Measurements from ENCODE around the gene TTF2.

Gene TTF2

DNA sequence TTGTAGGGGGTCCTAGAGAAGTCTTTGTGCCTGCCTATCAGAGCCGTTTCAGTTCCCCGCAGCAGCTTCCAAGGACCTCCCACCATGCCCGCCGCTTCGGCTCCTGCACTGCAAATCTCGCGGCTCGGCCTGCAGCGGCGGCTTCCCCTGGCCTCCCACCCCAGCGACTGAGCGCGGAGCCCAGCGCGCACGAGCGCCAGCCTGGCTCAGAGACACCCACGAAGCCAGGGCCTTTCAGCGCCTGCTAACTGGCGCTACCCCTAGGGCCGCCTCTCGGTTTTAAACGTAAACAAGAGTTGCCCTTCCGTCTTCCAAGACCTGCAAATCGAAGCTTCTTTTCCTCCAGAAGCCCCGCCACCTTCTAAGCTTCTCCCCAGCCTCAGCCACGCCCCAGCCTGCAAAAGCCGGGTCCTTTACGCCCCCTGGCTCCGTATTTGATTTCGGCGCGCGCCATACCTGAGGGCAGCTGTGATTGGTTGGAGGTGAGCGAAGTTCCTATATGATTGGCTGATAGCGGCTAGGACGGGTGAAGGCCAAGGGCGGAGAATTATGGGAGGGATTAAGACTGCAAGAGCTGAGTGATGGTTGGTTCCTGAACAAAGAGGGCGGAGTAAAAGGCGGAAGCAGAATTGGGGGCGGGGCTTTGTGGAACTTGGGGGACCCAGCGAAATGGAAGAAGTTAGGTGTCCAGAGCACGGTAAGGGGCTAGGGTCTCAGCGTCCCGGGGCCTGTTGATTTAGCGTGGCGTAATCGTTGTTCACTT is at the start of gene TTF2:
TTF2 (plus strand) TSS at position 649 of the 763 bp plus-strand sequence; CDS start at position 670, 21 bp downstream.
- DNase-seq (ENCODE audit: low read depth, low spot score) = peak; percentile 100

DNA sequence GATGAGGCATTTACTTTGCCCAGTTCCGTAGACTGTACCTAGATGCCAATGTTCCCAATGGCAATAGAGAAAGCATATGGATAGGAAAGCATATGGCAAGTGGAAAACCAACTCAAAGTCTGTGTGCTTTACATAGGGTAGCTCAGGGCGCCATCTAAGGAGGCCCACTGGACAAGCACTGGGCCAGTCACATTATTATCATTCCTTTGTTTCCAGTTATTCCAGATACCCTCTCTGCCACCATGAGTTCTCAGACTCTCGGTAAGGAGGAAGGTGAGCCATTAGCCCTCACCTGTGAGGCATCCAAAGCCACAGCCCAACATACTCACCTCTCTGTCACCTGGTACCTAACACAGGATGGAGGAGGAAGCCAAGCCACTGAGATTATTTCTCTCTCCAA is 48.8 kb upstream of the TTF2 start:
- DNase-seq (ENCODE audit: low read depth, low spot score) = no peak

DNA sequence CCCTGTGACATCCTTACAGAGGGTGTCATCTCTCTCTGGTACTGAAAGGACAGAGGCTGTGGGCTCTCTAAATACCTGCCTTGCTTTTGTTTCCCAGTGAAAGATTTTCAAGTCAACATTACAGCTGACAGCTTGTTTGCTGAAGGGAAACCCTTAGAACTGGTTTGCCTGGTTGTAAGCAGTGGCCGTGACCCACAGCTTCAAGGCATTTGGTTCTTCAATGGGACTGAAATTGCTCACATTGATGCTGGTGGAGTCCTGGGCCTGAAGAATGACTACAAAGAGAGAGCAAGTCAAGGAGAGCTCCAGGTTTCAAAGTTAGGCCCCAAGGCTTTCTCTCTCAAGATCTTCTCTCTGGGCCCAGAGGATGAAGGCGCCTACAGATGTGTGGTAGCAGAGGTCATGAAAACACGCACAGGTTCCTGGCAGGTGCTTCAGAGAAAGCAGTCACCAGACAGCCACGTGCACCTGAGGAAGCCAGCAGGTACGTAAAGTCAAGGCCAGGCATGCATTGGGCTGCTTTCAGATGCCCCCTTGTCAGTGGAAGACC is 46.7 kb upstream of the TTF2 start:
- peak; percentile 80 for DNase-seq (ENCODE audit: low read depth, low spot score)

DNA sequence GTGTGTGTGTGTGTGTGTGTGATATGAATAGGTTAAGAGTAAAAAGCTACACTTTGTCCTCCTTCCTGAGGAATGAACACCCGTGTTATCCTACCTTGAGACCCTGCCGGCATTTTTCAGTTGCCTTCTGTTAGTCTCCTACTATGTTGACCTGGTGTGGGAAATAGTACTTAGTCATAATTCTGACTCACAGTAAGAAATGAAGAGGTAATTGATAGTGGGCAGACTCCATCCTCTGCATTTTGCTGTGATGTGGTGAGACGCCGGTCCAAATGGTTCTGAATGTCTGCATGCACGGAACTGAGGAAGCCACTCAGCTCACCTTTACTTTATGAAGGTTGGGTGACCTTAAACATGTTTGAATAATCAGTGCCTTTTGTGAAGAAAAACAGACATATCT is 45.9 kb upstream of the TTF2 start:
- no peak for DNase-seq (ENCODE audit: low read depth, low spot score)

DNA sequence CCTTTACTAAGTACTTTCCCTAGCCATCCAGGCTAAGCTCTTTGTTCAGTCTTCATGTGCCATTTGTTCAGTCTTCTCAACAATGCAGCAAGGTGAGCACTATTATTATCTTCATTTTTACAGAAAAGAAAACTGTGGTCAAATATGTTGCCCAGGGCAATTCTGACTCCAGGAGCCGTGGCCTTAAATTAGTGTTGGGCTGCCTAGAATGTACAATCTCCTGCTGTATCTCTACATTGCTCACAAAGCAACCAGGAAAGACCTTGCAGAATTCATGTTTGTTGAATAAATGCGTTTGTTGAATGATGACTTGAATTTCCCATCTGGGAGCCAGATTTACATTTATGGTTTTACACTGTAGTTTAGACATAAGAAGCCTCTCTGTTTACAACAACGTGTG is 44.4 kb upstream of the TTF2 start:
- DNase-seq (ENCODE audit: low read depth, low spot score) = no peak

DNA sequence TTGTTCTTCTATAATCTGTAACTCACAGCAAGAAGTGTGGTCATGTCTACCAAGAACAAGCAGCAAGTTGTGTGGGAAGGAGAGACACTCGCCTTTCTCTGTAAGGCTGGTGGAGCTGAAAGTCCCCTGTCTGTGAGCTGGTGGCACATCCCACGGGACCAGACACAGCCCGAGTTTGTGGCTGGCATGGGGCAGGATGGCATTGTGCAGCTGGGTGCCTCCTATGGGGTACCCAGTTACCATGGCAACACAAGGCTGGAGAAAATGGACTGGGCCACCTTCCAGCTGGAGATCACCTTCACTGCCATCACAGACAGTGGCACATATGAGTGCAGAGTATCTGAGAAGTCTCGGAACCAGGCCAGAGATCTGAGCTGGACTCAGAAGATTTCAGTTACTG is 43.1 kb upstream of the TTF2 start:
- no peak for DNase-seq (ENCODE audit: low read depth, low spot score)

DNA sequence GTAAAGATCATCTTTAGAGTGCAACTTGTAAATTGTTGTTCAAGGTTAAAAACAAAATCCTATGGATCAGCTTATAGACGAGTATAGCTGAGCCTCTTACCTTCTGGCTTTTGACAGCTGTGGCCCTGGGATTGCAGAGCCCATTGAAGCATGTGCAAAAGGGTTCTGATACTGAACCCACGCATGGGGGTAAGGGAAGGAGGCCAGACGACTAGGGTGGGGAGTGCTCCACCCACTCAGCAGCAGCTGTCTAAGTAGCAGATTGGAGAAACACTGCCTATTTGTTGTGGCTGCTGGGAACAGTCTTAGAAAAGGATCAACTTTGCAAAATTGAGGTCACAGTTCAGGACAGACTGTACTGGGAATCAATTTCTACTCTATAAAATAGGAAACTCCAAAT is 42.5 kb upstream of the TTF2 start:
- DNase-seq (ENCODE audit: low read depth, low spot score) = no peak

DNA sequence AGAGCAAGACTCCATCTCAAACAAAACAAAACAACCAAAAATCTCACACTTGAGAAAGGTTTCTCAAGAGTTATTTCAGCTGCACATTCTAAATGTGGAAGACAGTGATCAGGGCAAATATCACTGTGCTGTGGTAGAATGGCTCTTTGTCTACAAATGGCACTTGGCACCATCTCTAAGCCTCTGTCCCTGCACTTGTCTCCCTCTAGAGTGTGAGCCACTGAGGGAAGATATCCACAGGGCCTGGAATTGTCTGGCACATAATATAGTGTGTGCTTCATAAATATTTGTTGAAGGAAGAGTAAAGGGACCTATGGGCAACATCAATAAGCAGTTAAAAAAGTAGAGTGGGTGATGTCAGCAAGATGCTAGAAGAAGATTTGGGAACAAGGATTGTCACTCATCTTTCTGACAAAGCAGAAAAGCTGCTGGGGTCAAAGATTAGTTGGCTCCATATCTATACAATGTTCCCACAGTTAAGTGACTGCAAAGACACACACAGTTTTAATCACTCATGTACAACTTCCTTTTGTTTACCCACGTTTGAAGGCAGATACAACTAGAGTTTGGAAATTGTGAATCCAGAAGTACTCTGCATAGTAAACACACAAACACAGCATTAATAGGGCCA is 39.5 kb upstream of the TTF2 start:
- DNase-seq (ENCODE audit: low read depth, low spot score) = no peak

DNA sequence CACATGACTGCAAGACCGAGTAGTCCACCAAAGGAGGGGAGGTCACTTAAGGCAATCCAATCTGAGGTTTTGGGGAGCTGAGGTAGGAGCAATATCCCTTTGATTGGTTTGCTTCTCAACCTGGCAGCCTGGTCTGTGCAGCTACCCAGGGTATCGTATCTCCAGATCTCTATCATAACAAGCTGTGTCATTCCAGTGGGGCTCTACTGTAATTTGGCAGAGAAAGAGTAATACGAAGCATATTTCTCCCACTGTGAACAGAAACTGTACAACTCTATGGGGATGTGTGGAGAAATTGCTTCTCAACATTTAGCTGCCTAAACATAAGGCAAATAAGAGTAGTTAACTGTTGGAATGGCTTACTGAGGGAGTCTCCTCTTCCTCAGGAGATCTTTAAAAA is 38.0 kb upstream of the TTF2 start:
- DNase-seq (ENCODE audit: low read depth, low spot score) = no peak

DNA sequence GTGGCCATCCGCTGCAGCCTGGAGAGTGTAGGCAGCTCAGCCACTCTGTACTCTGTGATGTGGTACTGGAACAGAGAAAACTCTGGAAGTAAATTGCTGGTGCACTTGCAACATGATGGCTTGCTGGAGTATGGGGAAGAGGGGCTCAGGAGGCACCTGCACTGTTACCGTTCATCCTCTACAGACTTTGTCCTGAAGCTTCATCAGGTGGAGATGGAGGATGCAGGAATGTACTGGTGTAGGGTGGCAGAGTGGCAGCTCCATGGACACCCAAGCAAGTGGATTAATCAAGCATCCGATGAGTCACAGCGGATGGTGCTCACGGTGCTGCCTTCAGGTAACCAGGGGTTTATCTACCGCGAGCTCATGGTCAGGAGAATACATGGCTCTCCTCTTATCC is 34.6 kb upstream of the TTF2 start:
- DNase-seq (ENCODE audit: low read depth, low spot score) = no peak

DNA sequence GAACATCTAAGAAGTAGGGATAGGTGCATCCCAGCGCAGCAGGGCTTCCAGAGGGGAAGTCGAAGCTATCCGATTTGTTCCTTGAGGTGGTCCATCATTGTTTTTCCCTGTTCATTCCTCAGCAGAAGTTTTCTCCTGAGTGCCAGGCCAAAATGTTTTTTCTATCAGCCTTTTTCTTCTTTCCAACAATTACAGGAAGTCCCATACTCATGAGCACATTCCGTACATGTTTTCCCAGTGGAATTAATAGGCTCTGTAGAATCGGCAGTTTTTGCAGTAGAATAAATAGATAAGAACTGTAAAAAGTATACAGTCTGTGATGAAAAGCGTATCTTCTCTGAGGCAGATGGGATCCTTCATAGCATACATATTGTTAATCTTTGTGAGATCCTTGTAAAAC is 33.8 kb upstream of the TTF2 start:
- DNase-seq (ENCODE audit: low read depth, low spot score) = no peak

DNA sequence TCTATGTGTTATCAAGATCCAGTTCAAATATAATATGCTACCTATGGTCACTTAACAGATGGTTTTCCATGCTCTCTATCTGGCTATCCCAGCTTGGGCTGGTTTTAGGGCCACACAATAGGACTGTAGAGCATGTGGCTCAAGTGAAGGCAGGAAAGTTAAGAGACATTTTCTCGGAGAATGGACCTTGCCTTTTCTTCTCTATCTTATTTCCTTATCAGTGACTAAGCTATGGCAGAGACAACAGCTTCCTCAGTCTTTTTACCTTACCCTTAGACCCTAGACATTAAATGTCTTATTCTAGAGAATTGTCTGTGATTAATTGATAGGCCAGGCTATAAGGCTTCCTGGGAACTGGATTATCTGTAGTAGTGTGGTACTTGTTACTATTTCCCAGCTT is 30.4 kb upstream of the TTF2 start:
- DNase-seq (ENCODE audit: low read depth, low spot score) = no peak

DNA sequence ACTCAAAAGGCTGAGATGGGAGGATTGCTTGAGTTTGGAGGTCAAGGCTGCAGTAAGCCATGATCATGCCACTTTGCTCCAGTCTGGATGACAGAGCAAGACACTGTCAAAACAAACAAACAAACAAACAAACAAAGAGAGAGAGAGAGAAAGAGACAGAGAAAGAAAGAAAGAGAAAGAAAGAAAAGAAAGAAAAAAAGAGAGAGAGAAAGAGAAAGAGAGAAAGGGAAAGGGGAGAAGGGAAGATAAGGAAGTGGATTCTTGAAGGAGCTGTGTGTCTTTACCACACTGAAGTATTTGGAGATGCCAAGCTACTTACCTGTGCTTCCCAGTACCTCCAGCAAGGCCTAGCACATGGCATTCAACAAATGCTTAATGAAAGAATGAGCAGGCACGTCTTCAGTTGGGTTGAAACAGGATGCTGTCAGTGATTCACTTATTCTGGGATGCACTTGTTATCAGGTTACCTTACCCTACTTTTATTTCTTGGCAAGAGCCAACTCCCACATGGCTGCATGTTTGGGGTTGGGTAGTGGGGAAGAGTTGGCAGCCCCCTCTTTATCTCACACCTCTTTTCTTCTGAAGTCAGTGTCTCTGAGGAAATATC is 29.8 kb upstream of the TTF2 start:
- DNase-seq (ENCODE audit: low read depth, low spot score) = no peak

DNA sequence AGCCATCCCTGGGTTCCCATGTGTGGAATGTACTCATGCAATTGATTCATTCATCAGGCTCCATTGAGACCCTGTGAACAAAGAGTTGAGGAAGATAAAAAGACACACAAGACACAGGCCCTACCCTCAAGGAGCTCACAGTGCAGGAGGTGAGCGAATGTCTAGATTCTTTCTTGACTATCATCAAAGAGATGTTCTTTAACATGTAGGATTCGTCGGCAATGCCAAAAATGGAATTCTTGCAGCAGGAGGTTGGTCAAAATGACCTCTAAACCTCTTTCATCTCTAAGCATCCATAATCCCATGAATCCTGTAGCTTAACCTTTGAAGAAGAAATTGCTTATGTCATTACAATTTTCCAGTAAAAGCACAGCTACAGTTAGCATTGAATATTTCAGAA is 27.9 kb upstream of the TTF2 start:
- DNase-seq (ENCODE audit: low read depth, low spot score) = no peak

DNA sequence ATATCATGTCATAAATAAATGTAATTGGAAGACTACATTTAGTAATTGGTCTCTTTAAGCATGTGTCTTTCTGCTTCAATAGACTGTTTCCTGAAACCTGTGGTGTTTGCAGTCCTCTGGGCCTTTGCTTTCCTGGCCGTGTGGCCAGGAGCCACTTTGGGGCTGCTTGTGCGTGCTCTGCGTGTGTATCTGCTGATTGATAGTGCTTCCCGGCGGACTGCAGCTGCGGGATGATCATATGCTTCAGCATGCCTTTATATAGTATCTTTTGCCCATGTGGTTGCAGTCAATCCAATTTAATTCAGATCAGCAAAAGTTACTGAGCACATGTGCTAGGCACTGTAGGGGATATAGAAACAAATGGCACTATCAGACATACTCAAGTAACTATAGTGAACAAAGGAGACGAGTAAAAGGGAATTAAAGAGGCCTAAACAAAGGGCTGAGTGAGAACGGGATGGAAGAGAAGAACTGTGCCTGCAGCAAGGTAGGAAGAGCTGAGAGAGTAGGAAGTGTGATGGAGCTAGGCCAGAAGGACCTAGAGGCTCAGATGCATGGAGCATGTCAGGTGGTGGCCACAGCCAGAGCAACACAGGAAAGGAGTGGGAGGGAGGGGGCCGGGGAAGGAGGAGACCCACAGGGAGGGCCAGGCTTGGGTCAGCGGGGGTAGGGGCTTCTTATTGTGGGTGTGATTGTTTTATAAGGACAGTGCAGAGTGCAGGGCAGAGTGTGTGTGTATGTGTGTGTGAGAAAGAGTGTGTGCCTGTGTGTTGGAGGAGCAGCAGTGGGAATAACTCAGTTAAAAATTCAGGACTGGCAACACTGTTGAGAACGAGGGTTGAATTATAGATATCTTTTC is 27.2 kb upstream of the TTF2 start:
- no peak for DNase-seq (ENCODE audit: low read depth, low spot score)

DNA sequence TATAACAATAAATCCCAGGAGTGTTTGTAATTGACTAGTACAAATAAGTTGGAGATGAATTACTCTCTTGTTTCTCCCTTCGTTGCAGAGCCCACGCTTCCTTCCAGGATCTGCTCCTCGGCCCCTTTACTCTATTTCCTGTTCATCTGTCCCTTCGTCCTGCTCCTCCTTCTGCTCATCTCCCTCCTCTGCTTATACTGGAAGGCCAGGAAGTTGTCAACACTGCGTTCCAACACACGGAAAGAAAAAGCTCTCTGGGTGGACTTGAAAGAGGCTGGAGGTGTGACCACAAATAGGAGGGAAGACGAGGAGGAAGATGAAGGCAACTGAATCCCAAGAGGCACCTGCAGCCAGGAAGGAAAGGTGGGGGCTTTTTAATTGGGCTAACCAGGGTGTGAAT is 26.4 kb upstream of the TTF2 start:
- no peak for DNase-seq (ENCODE audit: low read depth, low spot score)

DNA sequence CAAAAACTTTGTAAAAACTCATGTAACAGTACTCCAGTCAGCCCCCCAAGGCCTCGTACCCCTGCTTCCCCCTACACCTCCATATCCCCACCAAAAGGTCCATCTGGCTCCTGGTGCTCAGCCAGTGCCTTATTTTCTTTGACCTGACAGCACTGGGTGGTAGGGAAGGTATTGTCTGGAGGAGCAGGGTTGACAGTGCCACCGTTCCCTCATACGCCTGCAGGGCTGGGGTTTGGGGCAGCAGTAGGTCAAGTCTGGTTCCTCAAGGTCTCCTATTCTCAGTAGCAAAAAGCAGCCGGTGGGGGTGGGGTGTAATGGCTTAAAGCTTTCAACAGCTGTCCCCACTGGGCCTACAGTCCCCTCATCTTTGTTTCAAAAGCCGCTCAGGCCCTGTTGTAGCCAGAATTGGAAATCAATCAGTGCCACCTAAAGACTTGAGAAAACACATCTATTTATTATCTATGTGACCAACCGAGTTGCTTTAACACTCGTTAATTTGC is 25.3 kb upstream of the TTF2 start:
- peak; percentile 19 for DNase-seq (ENCODE audit: low read depth, low spot score)

DNA sequence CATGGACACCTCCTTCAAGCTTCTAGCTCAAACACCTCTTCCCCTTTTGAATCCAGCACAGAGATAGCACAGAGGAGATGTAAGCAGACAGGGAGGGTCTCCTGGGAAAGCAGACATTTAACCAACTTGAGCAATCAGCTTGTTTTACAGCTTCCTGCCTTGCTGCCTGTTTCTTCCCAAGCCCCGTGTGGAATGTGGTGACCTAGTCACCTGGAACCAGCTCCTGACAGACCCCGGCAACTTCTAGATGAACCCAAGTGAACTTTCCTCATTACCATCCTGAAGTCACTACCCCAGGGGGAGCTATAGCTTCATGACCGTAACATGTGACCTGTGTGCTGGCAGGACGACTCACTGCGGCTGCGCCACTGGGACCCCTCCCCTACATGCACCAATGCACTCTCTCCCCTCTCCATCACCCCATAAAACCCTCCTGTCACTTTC is 24.1 kb upstream of the TTF2 start:
- peak; percentile 75 for DNase-seq (ENCODE audit: low read depth, low spot score)

DNA sequence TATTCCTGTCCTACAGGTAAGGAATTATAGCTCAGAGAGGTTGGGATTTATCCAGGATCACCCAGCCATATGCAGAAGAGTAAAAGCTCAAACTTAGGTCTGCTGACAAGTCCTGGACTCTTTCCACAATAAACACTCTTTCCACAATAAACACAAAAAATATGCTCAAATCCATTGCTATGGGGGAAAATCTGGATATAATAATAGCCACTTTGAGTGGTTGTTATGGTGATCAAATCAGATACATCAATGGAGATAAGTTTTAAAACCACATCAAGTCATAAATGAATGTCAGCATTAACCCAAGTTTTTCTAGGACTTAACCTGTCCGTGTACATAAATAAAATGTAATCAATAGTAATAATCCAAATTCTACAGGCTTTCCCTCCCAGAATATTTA is 22.3 kb upstream of the TTF2 start:
- DNase-seq (ENCODE audit: low read depth, low spot score) = no peak

DNA sequence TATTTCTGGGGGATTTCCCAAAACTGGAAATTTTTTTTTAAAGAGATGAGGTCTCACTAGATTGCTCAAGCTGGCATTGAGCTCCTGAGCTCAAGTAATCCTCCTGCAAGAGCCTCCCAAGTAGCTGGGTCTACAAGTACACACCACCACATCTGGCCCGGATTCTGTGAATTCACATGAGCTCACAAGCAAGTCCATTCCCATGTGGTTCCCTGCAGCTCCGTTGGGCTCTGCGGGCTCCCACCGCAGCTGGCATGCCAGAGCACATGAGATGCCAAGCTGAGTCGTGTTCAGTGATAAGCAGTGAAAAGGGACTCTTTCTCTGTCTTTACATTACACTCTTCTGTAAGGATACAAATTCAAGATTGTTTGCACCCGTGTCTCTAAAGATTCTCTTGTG is 21.9 kb upstream of the TTF2 start:
- DNase-seq (ENCODE audit: low read depth, low spot score) = no peak

DNA sequence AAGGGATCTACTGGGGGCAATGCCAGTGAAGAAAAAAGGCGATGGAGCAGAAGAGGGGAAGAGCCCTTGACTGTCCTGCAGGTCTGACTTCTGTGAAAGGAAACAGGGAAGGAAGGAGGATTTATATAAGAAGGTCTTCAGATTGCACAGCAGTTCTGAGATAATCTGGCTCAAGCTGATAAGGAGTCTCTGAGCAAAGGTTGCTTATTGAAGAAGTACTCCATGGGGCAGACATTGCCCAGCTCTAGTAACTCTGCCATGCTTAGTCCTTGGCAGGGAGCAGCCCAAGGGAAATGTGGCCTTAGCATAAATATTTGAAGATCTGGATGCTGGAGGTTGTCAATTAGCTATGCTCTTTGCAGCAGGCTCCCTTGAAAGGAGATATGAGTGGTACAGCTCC is 15.9 kb upstream of the TTF2 start:
- DNase-seq (ENCODE audit: low read depth, low spot score) = no peak

DNA sequence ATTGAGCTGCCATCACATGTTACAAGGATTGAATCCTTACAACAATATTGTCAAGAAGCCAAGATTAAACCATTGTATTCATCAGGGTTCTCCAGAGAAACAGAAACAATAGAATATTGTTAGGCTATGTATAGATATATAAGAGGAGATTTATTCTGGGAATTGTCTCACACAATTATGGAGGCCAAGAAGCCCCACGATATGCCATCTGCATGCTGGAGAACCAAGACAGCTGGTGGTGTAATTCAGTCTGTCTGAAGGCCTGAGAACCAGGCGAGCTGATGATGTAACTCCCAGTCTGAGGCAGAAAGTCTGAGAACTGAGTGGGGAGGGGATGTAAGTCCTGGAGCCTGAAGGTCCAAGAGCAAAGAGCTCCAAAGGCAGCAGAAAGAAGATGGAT is 14.5 kb upstream of the TTF2 start:
- DNase-seq (ENCODE audit: low read depth, low spot score) = no peak
